Breast epithelium (tissue), 4 donors: ENCODE data around the gene CRYBA2. TPM values are rescaled to one million over a fixed set of nuclear protein-coding genes. Genes with fewer than 3 reads are reported as not detected.

Experiments used
- DNase-seq, 2 donors: peaks; one replicate each; pipeline ENCODE4 v3.0.0-alpha.2; 2019; ENCODE audit warnings: low spot score in 2 of 2
- H3K27ac ChIP-seq, 2 donors: fragments of 200-600 bp; sonication (generic) in 1 of 2; one replicate each; pipeline ENCODE4 v1.5.1; 2016 to 2019; ENCODE audit warnings: mild to moderate bottlenecking in 1 of 2
- H3K27me3 ChIP-seq, 2 donors: fragments of 200-600 bp; sonication (generic) in 1 of 2; one replicate each; pipeline versions ENCODE4 v1.5.1 to v1.6.0; 2017 to 2019; ENCODE audit warnings: control low read depth in 1 of 2, mild to moderate bottlenecking in 1 of 2
- H3K36me3 ChIP-seq: fragments of 200-600 bp; one replicate; pipeline ENCODE4 v1.5.1; 2019
- H3K4me1 ChIP-seq, 2 donors: fragments of 200-600 bp; sonication (generic); one replicate each; pipeline ENCODE4 v1.5.1; 2016 to 2019; ENCODE audit warnings: control low read depth in 1 of 2
- H3K4me3 ChIP-seq, 3 donors: fragments of 200-600 bp; sonication (generic); 1 replicate in 2 of 3; 2 replicates in 1 of 3; pipeline ENCODE4 v1.5.1; 2016 to 2019; ENCODE audit warnings: mild to moderate bottlenecking in 3 of 3, moderate library complexity in 2 of 3
- H3K9me3 ChIP-seq, 2 donors: fragments of 200-600 bp; sonication (generic) in 1 of 2; one replicate each; pipeline ENCODE4 v1.5.1; 2016 to 2019; ENCODE audit warnings: control low read depth in 1 of 2
- CTCF ChIP-seq, 3 donors: fragments of 450-650 bp; IDR thresholded peaks; one replicate each; pipeline ENCODE4 v1.5.1; 2016 to 2017; ENCODE audit warnings: antibody characterized with exemption in 3 of 3, mild to moderate bottlenecking in 3 of 3, moderate library complexity in 3 of 3
- POLR2A ChIP-seq: fragments of 450-650 bp; IDR thresholded peaks from one replicate; pipeline ENCODE4 v1.6.1; 2016; ENCODE audit warnings: antibody characterized with exemption, mild to moderate bottlenecking, moderate library complexity
- POLR2AphosphoS5 ChIP-seq, 3 donors: sonication (generic); formaldehyde crosslinking; IDR thresholded peaks; one replicate each; pipeline ENCODE4 v1.6.1; 2017; ENCODE audit warnings: antibody characterized with exemption in 3 of 3
- intact Hi-C: fragments of 100-400 bp; cut with DNase I; formaldehyde crosslinking; loops from one replicate; pipeline ENCODE4 v1.15.1; 2023; ENCODE audit warnings: low total_unique reads
- total RNA-seq, 3 donors: library from RNA; depleted of rRNA; stranded (reverse); fragments of >200 nt; gene quantifications; one replicate each; pipeline ENCODE4 v1.1.0, GENCODE V29; 2016

The CRYBA2 gene
- total RNA-seq, 3 donors from 2014 or later, result not detected

GRCh38 chr2:218996937-218997336 is 3.7 kb upstream of the CRYBA2 start:
- H3K27me3 ChIP-seq, result peaks cover 15 to 47% of the 10 kb centered on the region in 2 donors
- peaks cover 3 to 20% of the 10 kb centered on the region in 2 donors for H3K4me1 ChIP-seq
- DNase-seq, result no peak
- H3K36me3 ChIP-seq, result no peaks in the 10 kb centered on the region
- peak overlapping the region; percentile 33 to 54 for H3K27ac ChIP-seq
- no peak overlapping the region for H3K4me3 ChIP-seq
- TF ChIP-seq CTCF (IDR thresholded peaks at IDR 0.05) (no peak), POLR2A (no peak), POLR2AphosphoS5 (IDR thresholded peaks at IDR 0.05) (no peak)
- no peaks in the 10 kb centered on the region for H3K9me3 ChIP-seq
- intact Hi-C loops, result no loop called here

- Histone ChIP-seq H3K4me3 (peak overlapping the region; percentile 18 to 67 (median 44)), H3K4me1 (peaks cover 3 to 20% of the 10 kb centered on the region in 2 donors), H3K36me3 (no peaks in the 10 kb centered on the region), H3K27me3 (peaks cover 15 to 47% of the 10 kb centered on the region in 2 donors), H3K27ac (peak overlapping the region; percentile 33 to 54), H3K9me3 (no peaks in the 10 kb centered on the region)
- peak in 2 of 3 donors; percentile 28 to 57 for TF ChIP-seq POLR2AphosphoS5 (IDR thresholded peaks at IDR 0.05)
- no peak for TF ChIP-seq POLR2A
- peak; percentile 81 to 93 (median 91) for TF ChIP-seq CTCF (IDR thresholded peaks at IDR 0.05)
- peak; percentile 73 to 90 for DNase-seq
- intact Hi-C loops, result no loop called here
Measured at GRCh38 chr2:218995972-218996711, 2.9 kb upstream of the CRYBA2 start.

GRCh38 chr2:218995561-218995960 is 2.3 kb upstream of the CRYBA2 start:
- Histone ChIP-seq H3K36me3 (no peaks in the 10 kb centered on the region), H3K27me3 (peaks cover 15 to 53% of the 10 kb centered on the region in 2 donors), H3K4me3 (peak overlapping the region in 2 of 3 donors; percentile 44 to 67), H3K9me3 (no peaks in the 10 kb centered on the region), H3K4me1 (peaks cover 3 to 20% of the 10 kb centered on the region in 2 donors), H3K27ac (no peak overlapping the region)
- intact Hi-C loops, result no loop called here
- no peak for DNase-seq
- TF ChIP-seq CTCF (IDR thresholded peaks at IDR 0.05) (no peak), POLR2AphosphoS5 (IDR thresholded peaks at IDR 0.05) (no peak), POLR2A (no peak)

- peaks cover 15 to 79% of the 10 kb centered on the region in 2 donors for H3K27me3 ChIP-seq
- TF ChIP-seq CTCF (IDR thresholded peaks at IDR 0.05) (no peak), POLR2A (no peak), POLR2AphosphoS5 (IDR thresholded peaks at IDR 0.05) (no peak)
- DNase-seq, result no peak
- peak overlapping the region; percentile 27 to 67 (median 42) for H3K4me3 ChIP-seq
- no peak overlapping the region for H3K27ac ChIP-seq
- H3K4me1 ChIP-seq, result peaks cover 3 to 20% of the 10 kb centered on the region in 2 donors
- H3K9me3 ChIP-seq, result no peaks in the 10 kb centered on the region
- intact Hi-C loops, result no loop called here
- H3K36me3 ChIP-seq, result no peaks in the 10 kb centered on the region
Measured at GRCh38 chr2:218992703-218993344, 398 bp downstream of the CRYBA2 start.

GRCh38 chr2:218992196-218992595 is 1.0 kb downstream of the CRYBA2 start:
- Histone ChIP-seq H3K36me3 (no peaks in the 10 kb centered on the region), H3K27me3 (peaks cover 15 to 85% of the 10 kb centered on the region in 2 donors), H3K9me3 (no peaks in the 10 kb centered on the region), H3K4me1 (peaks cover 3 to 20% of the 10 kb centered on the region in 2 donors), H3K27ac (no peak overlapping the region), H3K4me3 (no peak overlapping the region)
- intact Hi-C loops, result no loop called here
- no peak for DNase-seq
- TF ChIP-seq CTCF (IDR thresholded peaks at IDR 0.05) (no peak), POLR2AphosphoS5 (IDR thresholded peaks at IDR 0.05) (no peak), POLR2A (no peak)
